Stimulated activated CD8-positive, alpha-beta memory T cell treated with anti-CD3 and anti-CD28 coated beads, Interleukin-7, amount 100 ng/mL, for 1 hour (primary cell): ENCODE measurements around the gene EHMT1.
"Not testable (repeated sequence)": the region's sequence is repeated elsewhere in the genome, so short reads cannot be mapped to it uniquely, and the experiment has no call there.

Experiments
- DNase-seq, 2 donors: peaks; one replicate each; pipeline ENCODE4 v3.0.0-alpha.2; 2020; ENCODE audit warnings: low read depth in 2 of 2

The EHMT1 gene

DNA sequence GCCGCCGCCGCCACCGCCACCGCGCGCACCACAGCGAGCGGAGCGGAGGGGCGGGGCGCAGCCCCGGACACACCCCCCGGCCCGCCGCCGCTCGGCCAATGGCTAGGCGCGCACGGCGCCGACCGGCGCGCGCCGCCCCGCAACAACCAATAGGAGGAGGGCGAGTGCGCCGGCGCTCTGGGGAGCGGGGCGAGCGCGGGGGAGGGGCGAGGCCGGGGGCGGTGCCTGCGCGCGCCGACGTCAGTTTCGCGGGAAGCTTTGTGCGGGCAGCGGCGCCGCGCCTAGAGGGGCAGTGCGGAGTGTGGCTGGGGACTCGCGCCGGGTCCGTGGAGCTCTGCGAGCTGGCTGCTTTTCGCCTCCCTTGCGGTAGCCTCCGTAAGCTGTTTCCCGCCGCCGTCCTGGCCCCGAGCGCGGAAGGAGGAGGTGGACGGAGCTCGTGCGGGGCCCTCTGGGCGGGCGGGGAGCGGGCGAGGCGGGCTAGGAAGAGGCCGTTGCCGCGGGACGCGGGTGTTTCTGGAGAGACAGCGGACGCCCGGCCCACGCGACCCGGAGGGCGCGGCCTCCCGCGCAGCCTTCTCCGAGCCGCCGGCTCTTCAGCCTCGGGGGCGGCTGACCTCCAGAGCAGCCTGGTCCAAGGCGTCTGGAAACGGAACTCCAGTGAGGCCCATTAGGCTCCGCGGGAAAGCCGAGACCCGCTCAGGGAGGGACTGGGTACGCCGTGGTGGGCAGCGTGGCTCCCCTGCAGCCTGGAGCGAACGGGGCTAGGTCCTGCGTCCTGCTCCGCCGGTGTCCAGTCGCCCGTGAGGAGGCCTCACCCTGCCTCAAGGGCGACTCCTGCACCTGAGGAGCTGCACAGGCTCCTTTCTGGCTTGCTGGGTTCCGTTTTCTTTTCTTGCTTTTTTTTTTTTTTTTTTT lies 28.1 kb upstream of the EHMT1 start, which contains the start of gene ZMYND19:
ZMYND19 (minus strand) TSS at position 44 of the 915 bp plus-strand sequence. CDS start 249 bp downstream, outside the sequence.
- peak; percentile 80 to 85 for DNase-seq

DNA sequence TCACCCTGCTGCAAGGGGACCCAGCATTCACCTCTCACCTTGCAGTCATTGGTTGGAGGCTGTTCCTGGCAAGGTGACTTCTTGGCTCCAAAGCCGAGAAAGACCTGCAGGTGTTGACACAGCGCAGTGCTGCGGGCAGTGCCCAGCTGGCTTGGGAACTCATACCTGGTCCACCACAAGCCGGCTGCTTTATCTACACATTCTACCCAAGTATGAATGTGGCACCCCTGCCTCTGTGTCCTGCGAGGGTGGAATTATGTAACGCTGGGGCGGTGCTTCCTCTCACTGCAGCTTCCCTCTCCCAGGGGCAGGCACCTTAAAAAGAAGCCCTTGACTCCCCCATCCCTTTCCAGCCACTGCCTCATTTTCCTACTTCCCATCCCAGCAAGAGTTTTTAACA lies 26.0 kb upstream of the EHMT1 start:
- no peak for DNase-seq

DNA sequence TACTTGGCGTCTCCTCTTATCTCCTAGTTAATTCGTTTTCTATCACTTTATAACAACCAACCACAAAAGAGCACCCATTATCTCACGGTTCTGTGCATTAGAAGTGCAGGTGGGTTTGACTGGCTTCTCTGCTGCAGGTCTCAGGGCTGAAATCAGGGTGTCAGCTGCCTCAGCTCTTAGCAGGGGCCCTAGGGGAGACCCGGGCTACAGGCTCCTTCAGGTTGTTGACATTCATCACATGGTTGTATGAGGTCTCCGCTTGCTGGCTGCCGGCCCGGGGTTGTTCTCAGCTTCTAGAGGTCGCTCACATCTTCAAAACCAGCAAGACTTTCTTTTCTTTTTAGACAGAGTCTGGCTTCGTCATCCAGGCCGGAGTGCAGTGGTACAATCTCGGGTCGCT lies 25.6 kb upstream of the EHMT1 start:
- no peak for DNase-seq

DNA sequence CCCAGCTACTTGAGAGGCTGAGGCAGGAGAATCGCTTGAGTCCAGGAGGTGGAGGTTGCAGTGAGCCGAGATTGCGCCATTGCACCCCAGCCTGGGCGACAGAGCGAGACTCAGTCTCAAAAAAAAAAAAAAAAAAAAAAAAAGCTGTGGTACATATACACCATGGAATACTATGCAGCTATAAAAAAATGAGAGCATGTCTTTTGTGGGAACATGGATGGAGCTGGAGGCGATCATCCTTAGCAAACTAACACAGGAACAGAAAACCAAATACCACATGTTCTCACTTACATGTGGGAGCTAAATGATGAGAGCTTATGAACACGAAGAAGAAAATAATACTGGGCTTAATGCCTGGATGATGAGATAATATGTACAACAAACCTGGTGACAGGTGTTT lies 22.2 kb upstream of the EHMT1 start:
- DNase-seq: not testable (repeated sequence)

DNA sequence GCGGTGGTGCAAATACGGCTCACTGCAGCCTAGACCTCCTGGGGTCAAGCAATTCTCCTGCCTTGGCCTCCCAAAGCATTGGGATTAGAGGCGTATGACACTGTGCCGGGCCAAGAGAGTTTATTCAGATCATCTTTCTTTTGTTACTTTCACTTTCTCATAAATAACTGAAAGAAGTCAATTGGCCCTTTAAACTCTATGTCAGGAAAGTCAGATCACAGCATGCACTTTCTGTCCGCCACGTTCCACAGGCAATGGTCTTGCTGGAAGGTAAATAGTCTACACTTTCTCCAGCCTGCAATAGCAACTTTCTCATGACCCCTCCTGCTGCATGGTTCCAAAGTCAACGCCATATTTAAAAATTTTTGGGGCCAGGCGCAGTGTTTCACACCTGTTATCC lies 19.9 kb upstream of the EHMT1 start:
- DNase-seq: no peak

GRCh38 chr9:137602661-137603060 lies 16.1 kb upstream of the EHMT1 start:
- no peak for DNase-seq

DNA sequence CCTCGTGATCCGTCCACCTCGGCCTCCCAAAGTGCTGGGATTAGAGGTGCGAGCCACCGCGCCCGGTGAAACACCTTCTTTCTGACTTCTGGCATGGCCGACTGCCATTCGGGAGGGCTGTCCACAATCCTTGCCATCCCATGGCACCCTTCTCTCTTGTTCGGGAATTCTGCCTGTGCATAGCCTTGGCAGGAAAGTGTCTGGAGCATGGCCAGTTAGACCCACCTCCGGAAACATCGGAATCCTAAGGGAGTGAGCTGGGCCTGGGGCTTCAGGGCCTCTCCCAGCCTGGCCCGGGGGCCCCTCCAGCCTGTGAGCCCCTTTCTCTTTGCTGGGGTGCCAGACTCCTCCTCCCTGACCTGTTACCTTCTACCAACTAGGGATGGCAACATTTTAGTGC lies 14.9 kb upstream of the EHMT1 start:
- no peak for DNase-seq

DNA sequence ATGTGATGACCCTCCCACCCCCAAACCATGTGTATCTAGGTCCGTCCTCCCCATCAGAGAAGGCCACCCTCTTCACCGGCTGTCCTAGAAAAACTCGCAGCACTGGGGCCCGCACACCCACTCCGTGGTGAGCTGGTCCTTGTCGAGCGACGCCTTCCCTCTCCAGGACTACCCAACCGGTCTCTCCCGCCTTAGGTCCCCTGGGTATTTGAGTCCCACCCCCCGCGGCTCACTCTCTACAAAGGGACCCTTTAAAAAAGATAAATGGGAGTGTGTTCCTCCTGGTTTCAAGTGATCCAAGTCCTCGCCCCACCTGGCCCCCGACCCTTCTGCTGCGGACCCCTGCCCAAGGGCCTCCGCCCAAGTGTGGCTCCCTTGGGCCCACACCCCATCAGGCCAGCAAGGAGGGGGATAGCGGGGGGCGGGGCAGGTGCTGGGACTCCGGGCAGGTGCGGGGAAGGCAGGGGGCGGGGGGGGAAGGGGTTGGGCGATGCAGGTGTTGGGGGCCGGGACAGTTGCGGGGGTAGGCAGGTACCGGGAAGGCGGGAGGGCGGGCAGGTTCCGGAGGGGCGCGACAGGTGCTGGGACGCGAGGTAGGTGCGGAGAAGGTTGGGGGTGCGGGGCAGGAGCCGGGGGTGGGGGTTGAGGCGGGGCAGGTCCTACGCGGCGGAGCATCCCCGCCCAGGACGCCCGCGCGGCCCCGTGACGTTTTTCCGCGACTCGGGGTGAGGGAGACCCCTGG lies 14.3 kb upstream of the EHMT1 start:
- no peak for DNase-seq

GRCh38 chr9:137605121-137606004 lies 13.4 kb upstream of the EHMT1 start, which contains the start of gene ARRDC1:
TSS of gene ARRDC1 (plus strand) at chr9:137605686. CDS start at chr9:137605718, 32 bp downstream.
- DNase-seq: peak; percentile 82 to 89

- DNase-seq: no peak
Measured at GRCh38 chr9:137606005-137606621, 12.7 kb upstream of the EHMT1 start.

DNA sequence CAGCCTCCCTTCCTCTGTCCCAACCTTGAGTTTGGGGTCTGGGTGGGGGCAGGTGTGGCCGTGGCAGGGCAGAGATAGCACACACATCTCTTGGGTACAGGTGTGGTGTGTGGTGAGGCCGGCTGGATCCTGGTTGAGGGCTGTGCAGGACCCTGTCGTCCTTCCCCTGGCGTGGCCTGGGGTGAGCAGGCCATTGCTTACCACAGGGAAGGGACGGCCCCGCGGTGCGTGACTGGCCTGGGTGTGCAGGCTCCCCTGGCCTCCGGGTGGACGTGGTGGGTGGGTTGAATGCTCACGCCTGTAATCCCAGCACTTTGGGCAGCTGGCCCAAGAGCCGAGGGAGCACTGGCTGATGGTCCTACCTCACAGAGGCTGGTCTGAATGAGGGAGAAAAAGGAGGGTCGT lies 12.1 kb upstream of the EHMT1 start:
- DNase-seq: no peak

DNA sequence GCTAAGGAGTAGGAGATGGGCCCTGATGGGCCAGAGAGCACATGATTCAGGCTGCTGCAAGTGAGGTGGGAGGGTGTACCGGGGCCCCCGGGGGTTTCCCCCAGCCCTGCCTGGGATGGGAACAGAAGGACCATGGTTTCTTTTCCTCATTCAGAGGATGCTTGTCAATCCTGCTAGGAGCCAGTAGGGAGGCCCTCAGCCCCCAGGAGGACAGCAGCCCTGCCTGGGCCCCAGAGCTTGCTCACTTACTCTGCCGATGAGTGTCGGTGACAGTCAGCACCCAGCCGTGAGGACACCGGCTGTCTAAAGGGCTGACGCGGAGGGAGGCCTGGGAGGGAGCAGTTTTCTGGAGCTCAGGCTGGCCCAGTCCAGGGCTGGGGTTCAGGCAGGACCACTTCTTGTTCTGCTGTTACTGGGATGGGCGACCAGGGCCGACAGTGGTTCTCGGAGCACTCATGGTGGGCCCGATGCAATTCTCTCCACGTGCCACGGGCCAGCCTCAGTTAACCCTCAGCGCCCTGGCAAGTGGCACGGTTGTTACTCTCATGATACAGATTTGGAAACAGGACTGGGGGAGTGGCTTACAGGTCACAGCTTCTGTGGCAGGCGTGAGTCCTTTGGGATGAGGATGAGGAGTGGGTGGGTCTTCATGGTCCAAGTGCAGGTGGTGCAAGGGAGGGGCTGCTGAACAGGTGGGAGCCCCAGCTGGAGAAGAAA lies 11.5 kb upstream of the EHMT1 start:
- DNase-seq: no peak

- no peak for DNase-seq
Measured at GRCh38 chr9:137610944-137611343, 7.9 kb upstream of the EHMT1 start.

DNA sequence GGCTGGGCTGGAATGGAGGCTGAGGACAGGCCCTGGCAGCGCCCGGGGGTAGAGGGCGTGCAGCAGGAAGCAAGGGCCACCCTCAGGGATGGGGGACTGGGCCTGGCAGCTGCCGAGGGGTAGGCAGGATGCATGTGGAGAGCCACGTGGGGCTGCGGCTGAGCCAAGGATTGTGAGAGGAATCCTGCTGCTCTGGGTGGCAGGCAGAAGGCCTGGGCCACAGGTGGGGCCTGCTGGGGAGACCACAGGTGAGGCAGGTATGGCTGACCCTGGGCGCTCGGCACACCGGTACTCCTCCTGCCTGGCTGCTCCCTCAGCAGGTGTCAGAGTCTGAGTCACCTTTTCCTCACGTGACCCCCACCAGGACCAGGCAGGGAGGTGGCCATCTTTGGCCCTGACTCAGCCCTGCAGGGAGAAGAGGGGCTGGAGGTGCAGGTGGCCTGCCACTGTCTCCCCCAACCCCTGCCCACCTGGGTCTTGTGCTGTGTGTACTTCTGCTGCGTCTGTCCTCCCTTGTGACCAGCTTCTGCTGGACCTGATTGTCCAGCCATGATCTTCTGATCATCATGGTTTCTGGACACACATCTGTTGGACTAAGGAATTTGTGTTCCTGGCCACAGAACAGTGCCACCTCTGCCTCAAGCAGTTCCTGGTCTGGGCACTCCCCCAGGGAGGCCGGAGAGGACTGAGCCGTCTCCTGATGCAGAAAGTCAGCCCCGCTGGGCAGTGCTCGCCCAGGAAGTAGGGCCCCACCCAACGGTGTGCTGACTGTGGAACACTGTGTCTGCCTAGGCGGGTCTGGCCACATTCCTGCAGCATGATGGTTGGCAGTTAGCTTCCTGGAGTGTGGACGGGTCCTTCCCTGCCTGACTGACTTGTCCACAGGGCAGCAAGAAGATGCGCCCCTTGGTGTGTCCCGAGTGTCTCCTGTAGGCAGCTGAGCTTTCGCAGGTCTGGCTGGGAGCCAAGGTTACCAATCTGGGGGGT lies 6.9 kb upstream of the EHMT1 start:
- DNase-seq: no peak

DNA sequence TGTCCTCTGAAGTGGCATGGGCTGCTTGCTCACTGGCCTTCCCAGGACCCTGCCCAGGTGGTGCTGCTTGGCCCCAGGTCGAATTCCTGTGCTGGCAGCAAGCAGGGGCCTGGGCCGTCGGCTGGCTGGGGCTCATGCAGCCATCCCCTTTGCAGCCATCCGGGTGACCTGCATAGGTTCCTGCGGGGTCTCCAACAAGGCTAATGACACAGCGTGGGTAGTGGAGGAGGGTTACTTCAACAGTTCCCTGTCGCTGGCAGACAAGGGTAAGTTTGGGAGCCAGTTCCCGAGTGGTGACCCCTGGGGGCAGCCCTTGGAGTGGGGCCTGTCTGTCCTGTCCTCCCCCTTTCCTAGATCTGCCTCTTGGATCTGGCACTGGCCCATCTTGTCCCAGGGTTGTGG lies 6.1 kb upstream of the EHMT1 start:
- DNase-seq: no peak

DNA sequence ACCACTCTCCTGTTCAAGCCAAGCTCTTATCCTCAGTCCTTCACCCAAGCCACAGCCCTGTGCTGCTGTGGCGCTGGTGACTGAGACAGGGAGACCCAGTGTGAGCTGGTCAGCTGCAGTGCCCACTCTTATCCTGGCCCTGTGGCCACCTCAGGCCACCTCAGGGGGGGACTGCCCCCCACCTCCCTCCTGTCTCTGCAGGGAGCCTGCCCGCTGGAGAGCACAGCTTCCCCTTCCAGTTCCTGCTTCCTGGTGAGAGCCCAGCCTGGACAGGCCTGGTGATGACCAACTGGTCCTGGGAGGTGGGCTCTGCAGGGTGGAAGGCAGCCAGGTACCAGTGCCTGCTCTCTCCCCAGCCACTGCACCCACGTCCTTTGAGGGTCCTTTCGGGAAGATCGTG lies 5.5 kb upstream of the EHMT1 start:
- no peak for DNase-seq

DNA sequence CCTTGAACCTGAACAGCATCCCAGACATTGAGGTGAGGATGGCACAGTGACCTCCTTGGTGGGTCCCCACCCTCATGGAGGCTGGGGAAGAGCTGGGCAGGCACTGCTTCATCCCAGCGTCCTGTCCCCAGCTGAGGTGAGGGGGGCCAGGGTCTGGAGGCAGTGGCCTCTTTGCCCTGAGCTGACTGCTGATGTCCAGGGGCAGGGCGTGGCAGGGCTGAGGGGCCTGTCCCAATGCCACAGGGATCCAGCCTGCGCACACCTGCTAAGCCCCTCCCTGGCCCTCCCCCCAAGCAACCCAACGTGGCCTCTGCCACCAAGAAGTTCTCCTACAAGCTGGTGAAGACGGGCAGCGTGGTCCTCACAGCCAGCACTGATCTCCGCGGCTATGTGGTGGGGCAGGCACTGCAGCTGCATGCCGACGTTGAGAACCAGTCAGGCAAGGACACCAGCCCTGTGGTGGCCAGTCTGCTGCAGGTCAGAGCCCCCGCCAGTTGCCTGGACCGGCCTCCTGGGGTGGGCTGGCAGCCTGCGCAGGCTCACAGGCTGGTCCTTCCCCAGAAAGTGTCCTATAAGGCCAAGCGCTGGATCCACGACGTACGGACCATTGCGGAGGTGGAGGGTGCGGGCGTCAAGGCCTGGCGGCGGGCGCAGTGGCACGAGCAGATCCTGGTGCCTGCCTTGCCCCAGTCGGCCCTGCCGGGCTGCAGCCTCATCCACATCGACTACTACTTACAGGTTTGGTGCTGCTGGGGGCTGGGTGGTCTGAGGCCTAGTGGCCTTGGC lies 4.9 kb upstream of the EHMT1 start:
- DNase-seq: no peak

DNA sequence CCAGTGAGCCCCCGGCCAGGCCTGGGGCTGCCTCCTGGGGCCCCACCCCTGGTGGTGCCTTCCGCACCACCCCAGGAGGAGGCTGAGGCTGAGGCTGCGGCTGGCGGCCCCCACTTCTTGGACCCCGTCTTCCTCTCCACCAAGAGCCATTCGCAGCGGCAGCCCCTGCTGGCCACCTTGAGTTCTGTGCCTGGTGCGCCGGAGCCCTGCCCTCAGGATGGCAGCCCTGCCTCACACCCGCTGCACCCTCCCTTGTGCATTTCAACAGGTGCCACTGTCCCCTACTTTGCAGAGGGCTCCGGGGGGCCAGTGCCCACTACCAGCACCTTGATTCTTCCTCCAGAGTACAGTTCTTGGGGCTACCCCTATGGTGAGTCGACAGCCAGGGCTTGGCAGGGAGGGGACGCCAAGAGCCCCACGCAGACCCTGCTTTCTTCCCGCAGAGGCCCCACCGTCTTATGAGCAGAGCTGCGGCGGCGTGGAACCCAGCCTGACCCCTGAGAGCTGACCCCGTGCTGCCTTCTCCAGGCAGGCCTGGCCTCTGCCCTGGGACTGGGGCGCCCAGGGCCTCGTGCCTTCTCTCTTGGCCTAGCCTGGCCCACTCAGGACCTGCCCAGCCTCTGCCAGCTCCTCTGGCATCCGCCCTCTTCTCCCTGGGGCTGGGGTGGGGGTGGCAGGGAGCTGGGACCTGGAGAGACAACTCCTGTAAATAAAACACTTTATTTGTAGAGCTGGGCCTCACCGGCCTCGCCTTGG lies 4.0 kb upstream of the EHMT1 start:
- DNase-seq: no peak
